HepG2 (cell line): Measurements from ENCODE around the gene CA4. TPM values are rescaled to one million over a fixed set of nuclear protein-coding genes. Genes with fewer than 3 reads are reported as not detected.

Source experiments
- AKAP8 ChIP-seq: sonication (generic); formaldehyde crosslinking; IDR thresholded peaks from 2 replicates; pipeline ENCODE4 v1.5.1; 2020; ENCODE audit warnings: mild to moderate bottlenecking, missing genetic modification reagents
- ARID3A ChIP-seq: IDR thresholded peaks from 2 replicates; pipeline ENCODE4 v1.6.1; 2012; ENCODE audit warnings: low read depth, low read length, improper control_type of control experiment
- CCDC6 ChIP-seq: sonication (generic); formaldehyde crosslinking; IDR thresholded peaks from 2 replicates; pipeline ENCODE4 v1.8.1; 2022; ENCODE audit warnings: mild to moderate bottlenecking, missing genetic modification reagents, moderate library complexity
- HMG20B ChIP-seq: conservative IDR thresholded peaks from 2 replicates; pipeline ENCODE4 v1.6.1; 2016; ENCODE audit warnings: missing genetic modification reagents, missing compliant biosample characterization
- JUN ChIP-seq: sonication (generic); formaldehyde crosslinking; IDR thresholded peaks from 2 replicates; pipeline ENCODE4 v1.4.0; 2020; ENCODE audit warnings: mild to moderate bottlenecking, missing genetic modification reagents
- KDM2A ChIP-seq: sonication (generic); formaldehyde crosslinking; IDR thresholded peaks from 2 replicates; pipeline ENCODE4 v1.4.0; 2020; ENCODE audit warnings: low read depth, missing genetic modification reagents, borderline replicate concordance
- POLR2AphosphoS2 ChIP-seq: IDR thresholded peaks from 2 replicates; pipeline ENCODE4 v1.6.1; 2011; ENCODE audit warnings: low read depth, low read length, improper control_type of control experiment
- RFX5 ChIP-seq: IDR thresholded peaks from 2 replicates; pipeline ENCODE4 v1.6.1; 2011; ENCODE audit warnings: low read depth, low read length, improper control_type of control experiment
- SMC3 ChIP-seq: IDR thresholded peaks from 2 replicates; pipeline ENCODE4 v1.6.1; 2011; ENCODE audit warnings: low read length, improper control_type of control experiment
- ZBTB20 ChIP-seq: sonication (generic); formaldehyde crosslinking; IDR thresholded peaks from 2 replicates; pipeline ENCODE4 v1.8.1; 2023; ENCODE audit warnings: missing genetic modification reagents, low read depth, mild to moderate bottlenecking, borderline replicate concordance
- ZIK1 ChIP-seq: sonication (generic); formaldehyde crosslinking; IDR thresholded peaks from 2 replicates; pipeline ENCODE4 v1.5.0; 2020; ENCODE audit warnings: mild to moderate bottlenecking, low read depth, missing genetic modification reagents, borderline replicate concordance
- ZNF18 ChIP-seq: sonication (generic); formaldehyde crosslinking; IDR thresholded peaks from 2 replicates; pipeline ENCODE4 v1.8.0; 2022; ENCODE audit warnings: mild to moderate bottlenecking, missing genetic modification reagents; ENCODE audit not compliant: insufficient replicate concordance
- ZNF24 ChIP-seq: fragments of 450-650 bp; IDR thresholded peaks from 2 replicates; pipeline ENCODE4 v1.6.1; 2017; ENCODE audit warnings: antibody characterized with exemption, mild to moderate bottlenecking
- ZNF264 ChIP-seq: sonication (generic); formaldehyde crosslinking; IDR thresholded peaks from 2 replicates; pipeline ENCODE4 v1.4.0; 2020; ENCODE audit warnings: missing genetic modification reagents
- ZNF616 ChIP-seq: sonication (generic); formaldehyde crosslinking; IDR thresholded peaks from 2 replicates; pipeline ENCODE4 v1.5.0; 2020; ENCODE audit warnings: low read depth, mild to moderate bottlenecking, missing genetic modification reagents
- ZNF639 ChIP-seq: conservative IDR thresholded peaks from 2 replicates; pipeline ENCODE4 v1.6.1; 2018; ENCODE audit warnings: missing genetic modification reagents
- ZSCAN29 ChIP-seq: sonication (generic); formaldehyde crosslinking; conservative IDR thresholded peaks from 2 replicates; pipeline ENCODE4 v1.4.0; 2020; ENCODE audit warnings: mild to moderate bottlenecking, missing genetic modification reagents
- ZSCAN31 ChIP-seq: sonication (generic); formaldehyde crosslinking; IDR thresholded peaks from 2 replicates; pipeline ENCODE4 v1.5.0; 2020; ENCODE audit warnings: low read depth, mild to moderate bottlenecking, missing genetic modification reagents
- polyA plus RNA-seq, 8 experiments: library from polyadenylated mRNA; depleted of rRNA in 3 of 8; stranded (reverse) in 7 of 8; unstranded in 1 of 8; fragments of >200 nt; fragmentation: Illumina TruSeq in 4 of 8; extraction: Trizol in 4 of 8; gene quantifications; 2 replicates each; pipeline versions ENCODE4 v1.2.1 to v1.2.3, GENCODE V29; 2011 to 2016; ENCODE audit warnings: low read depth in 4 of 8, missing spikeins in 1 of 8, mixed read lengths in 1 of 8; ENCODE audit not compliant: insufficient read depth in 1 of 8
- total RNA-seq, 5 experiments: library from RNA; depleted of rRNA; stranded (reverse); fragments of >200 nt; fragmentation: Illumina TruSeq; extraction: Trizol; gene quantifications; 2 replicates each; pipeline ENCODE4 v1.2.3, GENCODE V29; 2016; ENCODE audit warnings: low read depth in 1 of 5
- TF ChIP-seq, protein P1 (sequence below): sonication (generic); formaldehyde crosslinking; IDR thresholded peaks from 2 replicates; pipeline ENCODE4 v1.5.0; 2020; ENCODE audit warnings: missing genetic modification reagents
- TF ChIP-seq, protein P2 (sequence below): sonication (generic); formaldehyde crosslinking; IDR thresholded peaks from 2 replicates; pipeline ENCODE4 v1.5.1; 2020; ENCODE audit warnings: missing genetic modification reagents, mild to moderate bottlenecking, borderline replicate concordance

Gene CA4
- total and polyA plus RNA-seq, 2 of the 13 experiments (the other 11 are each of a cell fraction or from before 2014, with no cell fraction given), result not detected

- peak; percentile 85 for TF ChIP-seq KDM2A (CRISPR knock-in tag)
- TF ChIP-seq ZNF639 (CRISPR knock-in tag), result peak; percentile 73; the same call in 1 of the 2 replicates
- no peak for TF ChIP-seq AKAP8 (CRISPR knock-in tag)
- TF ChIP-seq ZSCAN29 (CRISPR knock-in tag), result no peak
- no peak for TF ChIP-seq HMG20B (CRISPR knock-in tag)
- TF ChIP-seq ZNF264, result peak; percentile 89
- TF ChIP-seq ZNF18 (CRISPR knock-in tag), result no peak
- peak; percentile 90; the same call in 1 of the 2 replicates for TF ChIP-seq POLR2AphosphoS2
- peak; percentile 90 for TF ChIP-seq ZSCAN31 (CRISPR knock-in tag)
- TF ChIP-seq, protein P1, sequence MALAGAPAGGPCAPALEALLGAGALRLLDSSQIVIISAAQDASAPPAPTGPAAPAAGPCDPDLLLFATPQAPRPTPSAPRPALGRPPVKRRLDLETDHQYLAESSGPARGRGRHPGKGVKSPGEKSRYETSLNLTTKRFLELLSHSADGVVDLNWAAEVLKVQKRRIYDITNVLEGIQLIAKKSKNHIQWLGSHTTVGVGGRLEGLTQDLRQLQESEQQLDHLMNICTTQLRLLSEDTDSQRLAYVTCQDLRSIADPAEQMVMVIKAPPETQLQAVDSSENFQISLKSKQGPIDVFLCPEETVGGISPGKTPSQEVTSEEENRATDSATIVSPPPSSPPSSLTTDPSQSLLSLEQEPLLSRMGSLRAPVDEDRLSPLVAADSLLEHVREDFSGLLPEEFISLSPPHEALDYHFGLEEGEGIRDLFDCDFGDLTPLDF (CRISPR knock-in tag), result peak; percentile 93
- 0 out of 2 replicates have a peak, but pooled peaks have one; percentile 31 for TF ChIP-seq ARID3A
- TF ChIP-seq ZNF616, result peak; percentile 92
- TF ChIP-seq SMC3, result no peak
- TF ChIP-seq, protein P2, sequence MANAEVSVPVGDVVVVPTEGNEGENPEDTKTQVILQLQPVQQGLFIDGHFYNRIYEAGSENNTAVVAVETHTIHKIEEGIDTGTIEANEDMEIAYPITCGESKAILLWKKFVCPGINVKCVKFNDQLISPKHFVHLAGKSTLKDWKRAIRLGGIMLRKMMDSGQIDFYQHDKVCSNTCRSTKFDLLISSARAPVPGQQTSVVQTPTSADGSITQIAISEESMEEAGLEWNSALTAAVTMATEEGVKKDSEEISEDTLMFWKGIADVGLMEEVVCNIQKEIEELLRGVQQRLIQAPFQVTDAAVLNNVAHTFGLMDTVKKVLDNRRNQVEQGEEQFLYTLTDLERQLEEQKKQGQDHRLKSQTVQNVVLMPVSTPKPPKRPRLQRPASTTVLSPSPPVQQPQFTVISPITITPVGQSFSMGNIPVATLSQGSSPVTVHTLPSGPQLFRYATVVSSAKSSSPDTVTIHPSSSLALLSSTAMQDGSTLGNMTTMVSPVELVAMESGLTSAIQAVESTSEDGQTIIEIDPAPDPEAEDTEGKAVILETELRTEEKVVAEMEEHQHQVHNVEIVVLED, result peak; percentile 89
- no peak for TF ChIP-seq RFX5
- TF ChIP-seq ZIK1 (CRISPR knock-in tag), result no peak; the same call in 1 of the 2 replicates
- TF ChIP-seq ZBTB20 (CRISPR knock-in tag), result peak; percentile 76
- no peak for TF ChIP-seq JUN (CRISPR knock-in tag)
- TF ChIP-seq CCDC6 (CRISPR knock-in tag), result no peak; the same call in 1 of the 2 replicates
- TF ChIP-seq ZNF24, result no peak
Observed at GRCh38 chr17:60135151-60135950, 14.4 kb upstream of the CA4 start (continued).
